Activated CD4-positive, alpha-beta T cell treated with anti-CD3 and anti-CD28 coated beads, Interleukin-2, amount 10 ng/mL, durations not matched to agents 24 days and 14 days (primary cell): ENCODE data around the gene STOM. TPM values are rescaled to one million over a fixed set of nuclear protein-coding genes. Genes with fewer than 3 reads are reported as not detected.

Experiments
- DNase-seq: peaks from one replicate; pipeline ENCODE4 v3.0.0; 2022
- H3K27ac Mint-ChIP-seq: one replicate; pipeline ENCODE4 v1.8.0; 2022; ENCODE audit warnings: mild to moderate bottlenecking, mixed read lengths
- H3K27me3 Mint-ChIP-seq: one replicate; pipeline ENCODE4 v1.8.0; 2022; ENCODE audit warnings: mixed read lengths
- H3K36me3 Mint-ChIP-seq: one replicate; pipeline ENCODE4 v1.8.0; 2022; ENCODE audit warnings: low read depth, mild to moderate bottlenecking, mixed read lengths
- H3K4me1 Mint-ChIP-seq: one replicate; pipeline ENCODE4 v1.8.0; 2021; ENCODE audit warnings: mixed read lengths
- H3K4me3 Mint-ChIP-seq: one replicate; pipeline ENCODE4 v1.8.0; 2022; ENCODE audit warnings: mild to moderate bottlenecking, moderate library complexity, mixed read lengths
- H3K9me3 Mint-ChIP-seq: one replicate; pipeline ENCODE4 v1.8.0; 2021; ENCODE audit warnings: mixed read lengths
- intact Hi-C: fragments of 100-400 bp; cut with micrococcal nuclease; formaldehyde crosslinking; loops from one replicate; pipeline ENCODE4 v1.15.1; 2023
- total RNA-seq: library from RNA; stranded (reverse); gene quantifications from 2 replicates; pipeline ENCODE4 v1.2.3, GENCODE V29; 2022

STOM gene
- total RNA-seq, 1 donor from 2014 or later = 50.3 TPM

GRCh38 chr9:121316852-121317373, 53.1 kb downstream of the STOM start:
- Mint-ChIP-seq H3K27me3 (no peaks in the 10 kb centered on the region), H3K4me1 (peaks cover 13% of the 10 kb centered on the region), H3K9me3 (no peaks in the 10 kb centered on the region), H3K4me3 (no peak overlapping the region), H3K36me3 (peaks cover 3% of the 10 kb centered on the region), H3K27ac (no peak overlapping the region)
- no peak for DNase-seq
- intact Hi-C loops = no loop called here

GRCh38 chr9:121316378-121316777, 53.7 kb downstream of the STOM start:
- intact Hi-C loops = no loop called here
- Mint-ChIP-seq H3K27me3 (no peaks in the 10 kb centered on the region), H3K4me3 (no peak overlapping the region), H3K9me3 (no peaks in the 10 kb centered on the region), H3K4me1 (peaks cover 11% of the 10 kb centered on the region), H3K27ac (no peak overlapping the region), H3K36me3 (peaks cover 3% of the 10 kb centered on the region)
- no peak for DNase-seq

- H3K4me1 Mint-ChIP-seq = no peaks in the 10 kb centered on the region
- H3K36me3 Mint-ChIP-seq = no peaks in the 10 kb centered on the region
- H3K4me3 Mint-ChIP-seq = no peak overlapping the region
- intact Hi-C loops = no loop called here
- H3K9me3 Mint-ChIP-seq = no peaks in the 10 kb centered on the region
- no peaks in the 10 kb centered on the region for H3K27me3 Mint-ChIP-seq
- H3K27ac Mint-ChIP-seq = no peak overlapping the region
- no peak for DNase-seq
Observed at GRCh38 chr9:121313458-121314152, 56.4 kb downstream of the STOM start.

GRCh38 chr9:121312169-121312568, 57.9 kb downstream of the STOM start:
- intact Hi-C loops = no loop called here
- no peak overlapping the region for H3K4me3 Mint-ChIP-seq

GRCh38 chr9:121310571-121310970, 59.5 kb downstream of the STOM start:
- Mint-ChIP-seq H3K27ac (no peak overlapping the region), H3K9me3 (no peaks in the 10 kb centered on the region), H3K4me1 (no peaks in the 10 kb centered on the region), H3K27me3 (no peaks in the 10 kb centered on the region), H3K36me3 (no peaks in the 10 kb centered on the region), H3K4me3 (no peak overlapping the region)
- intact Hi-C loops = no loop called here
- DNase-seq = no peak

More at GRCh38 chr9:121312169-121312568, 57.9 kb downstream of the STOM start:
- no peak overlapping the region for H3K27ac Mint-ChIP-seq
- H3K36me3 Mint-ChIP-seq = no peaks in the 10 kb centered on the region
- H3K27me3 Mint-ChIP-seq = no peaks in the 10 kb centered on the region
- H3K4me1 Mint-ChIP-seq = no peaks in the 10 kb centered on the region
- no peak for DNase-seq
- no peaks in the 10 kb centered on the region for H3K9me3 Mint-ChIP-seq

GRCh38 chr9:121309833-121310425, 60.1 kb downstream of the STOM start:
- DNase-seq = no peak
- intact Hi-C loops = no loop called here
- no peaks in the 10 kb centered on the region for H3K9me3 Mint-ChIP-seq
- no peak overlapping the region for H3K4me3 Mint-ChIP-seq
- no peaks in the 10 kb centered on the region for H3K36me3 Mint-ChIP-seq
- no peaks in the 10 kb centered on the region for H3K27me3 Mint-ChIP-seq
- no peaks in the 10 kb centered on the region for H3K4me1 Mint-ChIP-seq
- H3K27ac Mint-ChIP-seq = no peak overlapping the region

- no peaks in the 10 kb centered on the region for H3K36me3 Mint-ChIP-seq
- no peak overlapping the region for H3K4me3 Mint-ChIP-seq
- no peaks in the 10 kb centered on the region for H3K9me3 Mint-ChIP-seq
- H3K4me1 Mint-ChIP-seq = no peaks in the 10 kb centered on the region
- H3K27me3 Mint-ChIP-seq = no peaks in the 10 kb centered on the region
- no peak overlapping the region for H3K27ac Mint-ChIP-seq
- intact Hi-C loops = no loop called here
- no peak for DNase-seq
Observed at GRCh38 chr9:121309171-121309570, 60.9 kb downstream of the STOM start.

- no peaks in the 10 kb centered on the region for H3K27me3 Mint-ChIP-seq
- H3K4me1 Mint-ChIP-seq = no peaks in the 10 kb centered on the region
- no peak for DNase-seq
- H3K9me3 Mint-ChIP-seq = no peaks in the 10 kb centered on the region
- H3K27ac Mint-ChIP-seq = no peak overlapping the region
- H3K4me3 Mint-ChIP-seq = no peak overlapping the region
- intact Hi-C loops = no loop called here
- H3K36me3 Mint-ChIP-seq = no peaks in the 10 kb centered on the region
Observed at GRCh38 chr9:121308765-121309164, 61.3 kb downstream of the STOM start.

GRCh38 chr9:121307976-121308375, 62.1 kb downstream of the STOM start:
- Mint-ChIP-seq H3K27me3 (no peaks in the 10 kb centered on the region), H3K4me3 (no peak overlapping the region), H3K36me3 (no peaks in the 10 kb centered on the region), H3K27ac (no peak overlapping the region), H3K4me1 (no peaks in the 10 kb centered on the region), H3K9me3 (no peaks in the 10 kb centered on the region)
- DNase-seq = no peak
- intact Hi-C loops = no loop called here

- Mint-ChIP-seq H3K9me3 (no peaks in the 10 kb centered on the region), H3K4me3 (no peak overlapping the region), H3K27ac (no peak overlapping the region), H3K36me3 (no peaks in the 10 kb centered on the region), H3K4me1 (peaks cover under 1% of the 10 kb centered on the region), H3K27me3 (peaks cover 8% of the 10 kb centered on the region)
- no peak for DNase-seq
- intact Hi-C loops = no loop called here
Observed at GRCh38 chr9:121305269-121305994, 64.6 kb downstream of the STOM start.

- Mint-ChIP-seq H3K9me3 (no peaks in the 10 kb centered on the region), H3K4me3 (no peak overlapping the region), H3K36me3 (no peaks in the 10 kb centered on the region), H3K27me3 (peaks cover 13% of the 10 kb centered on the region), H3K4me1 (peaks cover 5% of the 10 kb centered on the region), H3K27ac (no peak overlapping the region)
- intact Hi-C loops = no loop called here
- DNase-seq = no peak
Observed at GRCh38 chr9:121304707-121305106, 65.3 kb downstream of the STOM start.

GRCh38 chr9:121303456-121304451, 66.3 kb downstream of the STOM start:
- intact Hi-C loops = no loop called here
- no peaks in the 10 kb centered on the region for H3K9me3 Mint-ChIP-seq

GRCh38 chr9:121302786-121303185, 67.3 kb downstream of the STOM start:
- no peak for DNase-seq
- no peak overlapping the region for H3K27ac Mint-ChIP-seq
- no peaks in the 10 kb centered on the region for H3K36me3 Mint-ChIP-seq
- peaks cover 25% of the 10 kb centered on the region for H3K27me3 Mint-ChIP-seq
- peaks cover 13% of the 10 kb centered on the region for H3K4me1 Mint-ChIP-seq
- intact Hi-C loops = no loop called here
- no peak overlapping the region for H3K4me3 Mint-ChIP-seq
- no peaks in the 10 kb centered on the region for H3K9me3 Mint-ChIP-seq

More at GRCh38 chr9:121303456-121304451, 66.3 kb downstream of the STOM start:
- H3K27me3 Mint-ChIP-seq = peaks cover 17% of the 10 kb centered on the region
- H3K27ac Mint-ChIP-seq = no peak overlapping the region
- peaks cover 10% of the 10 kb centered on the region for H3K4me1 Mint-ChIP-seq
- no peak overlapping the region for H3K4me3 Mint-ChIP-seq
- H3K36me3 Mint-ChIP-seq = no peaks in the 10 kb centered on the region
- DNase-seq = no peak
